IMR-90 (cell line): ENCODE data around the gene CDX2. TPM values are rescaled to one million over a fixed set of nuclear protein-coding genes. Genes with fewer than 3 reads are reported as not detected.

Experiments
- ATAC-seq: fragments of 200-7000 bp; cut with Tn5 transposase; 2 replicates; pipeline ENCODE4 v1.9.1; 2020; ENCODE audit warnings: low read depth, mild to moderate bottlenecking, moderate library complexity
- BruUV-seq: library from RNA; stranded (reverse); fragments of 400-500 nt; replicated peaks from 2 replicates; lab custom pipeline; 2021; lab: Mats Ljungman, UMichigan
- CTCF ChIA-PET: fragments of 300-600 bp; formaldehyde crosslinking; extraction: SDS; loops from one replicate; lab custom pipeline; 2021; ENCODE audit warnings: antibody characterized with exemption; lab: Yijun Ruan, JAX
- POLR2A ChIA-PET: fragments of 300-600 bp; sonication (Branson Sonifier 250); formaldehyde crosslinking; loops from one replicate; lab custom pipeline; 2022; ENCODE audit warnings: antibody characterized with exemption; ENCODE audit not compliant: unreplicated experiment; lab: Charles Lee
- DNase-seq: peaks from one replicate; pipeline ENCODE4 v3.0.0; 2013
- H2AFZ ChIP-seq: replicated peaks from 2 replicates; pipeline ENCODE3; 2013; ENCODE audit warnings: low read length, mild to moderate bottlenecking; ENCODE audit not compliant: poor library complexity
- H2AK5ac ChIP-seq: 2 replicates; pipeline ENCODE4 v1.6.1; 2013; ENCODE audit warnings: low read depth, low read length, inconsistent platforms
- H2AK9ac ChIP-seq: replicated peaks from 2 replicates; pipeline ENCODE3; 2013; ENCODE audit warnings: mild to moderate bottlenecking, low read depth, low read length, moderate library complexity; ENCODE audit not compliant: poor library complexity
- H2BK120ac ChIP-seq: 2 replicates; pipeline ENCODE4 v1.6.1; 2013; ENCODE audit warnings: low read depth, low read length, inconsistent platforms
- H2BK15ac ChIP-seq: 3 replicates; pipeline ENCODE4 v1.6.1; 2013; ENCODE audit warnings: low read depth, low read length, inconsistent platforms
- H2BK20ac ChIP-seq: 2 replicates; pipeline ENCODE4 v1.6.1; 2013; ENCODE audit warnings: low read depth, mild to moderate bottlenecking, inconsistent platforms, low read length, moderate library complexity
- H2BK5ac ChIP-seq: 2 replicates; pipeline ENCODE4 v1.6.1; 2013; ENCODE audit warnings: mild to moderate bottlenecking, low read depth, low read length, inconsistent platforms; ENCODE audit not compliant: poor library complexity, severe bottlenecking
- H3K14ac ChIP-seq: replicated peaks from 2 replicates; pipeline ENCODE4 v1.6.1; 2013; ENCODE audit warnings: low read depth, low read length, inconsistent platforms
- H3K18ac ChIP-seq: 2 replicates; pipeline ENCODE4 v1.6.1; 2013; ENCODE audit warnings: low read depth, low read length, control low read depth
- H3K23ac ChIP-seq: 2 replicates; pipeline ENCODE4 v1.6.1; 2013; ENCODE audit warnings: low read depth, low read length, inconsistent platforms
- H3K27ac ChIP-seq: 2 replicates; pipeline ENCODE4 v1.5.1; 2013; ENCODE audit warnings: mild to moderate bottlenecking, control low read depth, low read length; ENCODE audit not compliant: insufficient read depth
- H3K27me3 ChIP-seq: 2 replicates; pipeline ENCODE4 v1.6.1; 2013; ENCODE audit warnings: low read length; ENCODE audit not compliant: control insufficient read depth, insufficient read depth
- H3K36me3 ChIP-seq: 2 replicates; pipeline ENCODE4 v1.6.1; 2013; ENCODE audit warnings: low read length, mixed read lengths; ENCODE audit not compliant: control insufficient read depth, insufficient read depth
- H3K4ac ChIP-seq: 2 replicates; pipeline ENCODE4 v1.6.1; 2013; ENCODE audit warnings: low read depth, low read length, inconsistent platforms
- H3K4me1 ChIP-seq: 2 replicates; pipeline ENCODE4 v1.6.1; 2013; ENCODE audit warnings: low read length, mixed read lengths; ENCODE audit not compliant: control insufficient read depth, insufficient read depth
- H3K4me2 ChIP-seq: 2 replicates; pipeline ENCODE4 v1.6.1; 2013; ENCODE audit warnings: low read depth, mild to moderate bottlenecking, control low read depth, low read length, moderate library complexity
- H3K4me3 ChIP-seq: 2 replicates; pipeline ENCODE4 v1.5.1; 2013; ENCODE audit warnings: low read depth, mild to moderate bottlenecking, control low read depth, low read length, moderate library complexity; ENCODE audit not compliant: insufficient read depth
- H3K56ac ChIP-seq: 2 replicates; pipeline ENCODE4 v1.6.1; 2013; ENCODE audit warnings: low read length, inconsistent platforms; ENCODE audit not compliant: insufficient read depth; ENCODE audit errors: extremely low read depth
- H3K79me1 ChIP-seq, 2 experiments: 2 replicates each; pipeline ENCODE4 v1.6.1; 2013; ENCODE audit warnings: low read length in 2 of 2, inconsistent platforms in 1 of 2, low read depth in 1 of 2
- H3K9ac ChIP-seq: 2 replicates; pipeline ENCODE4 v1.6.1; 2013; ENCODE audit warnings: low read depth, low read length, control low read depth
- H3K9me1 ChIP-seq: 2 replicates; pipeline ENCODE4 v1.6.1; 2013; ENCODE audit warnings: low read length, inconsistent platforms; ENCODE audit not compliant: insufficient read depth
- H3K9me3 ChIP-seq: 2 replicates; pipeline ENCODE4 v1.6.1; 2013; ENCODE audit warnings: low read length; ENCODE audit not compliant: control insufficient read depth, insufficient read depth
- H4K20me1 ChIP-seq: 2 replicates; pipeline ENCODE4 v1.6.1; 2013; ENCODE audit warnings: low read length, inconsistent platforms; ENCODE audit not compliant: insufficient read depth
- H4K5ac ChIP-seq: 2 replicates; pipeline ENCODE4 v1.6.1; 2013; ENCODE audit warnings: mild to moderate bottlenecking, low read depth, low read length, control low read depth
- H4K8ac ChIP-seq, 2 experiments: 2 replicates each; pipeline ENCODE4 v1.6.1; 2013; ENCODE audit warnings: low read depth in 2 of 2, low read length in 2 of 2, control low read depth in 1 of 2, inconsistent platforms in 1 of 2
- H4K91ac ChIP-seq: 2 replicates; pipeline ENCODE4 v1.6.1; 2013; ENCODE audit warnings: low read depth, low read length, inconsistent platforms; ENCODE audit not compliant: insufficient read depth
- BHLHE40 ChIP-seq: fragments of 150-350 bp; IDR thresholded peaks from 2 replicates; pipeline ENCODE4 v1.6.1; 2016; ENCODE audit warnings: mild to moderate bottlenecking, low read depth, low read length
- CEBPB ChIP-seq: IDR thresholded peaks from 2 replicates; pipeline ENCODE4 v1.6.1; 2012; ENCODE audit warnings: low read depth, low read length, improper control_type of control experiment
- CTCF ChIP-seq: conservative IDR thresholded peaks from 2 replicates; pipeline ENCODE4 v1.5.1; 2012; ENCODE audit warnings: mild to moderate bottlenecking, low read depth, low read length, improper control_type of control experiment
- FOS ChIP-seq: fragments of 150-350 bp; IDR thresholded peaks from 2 replicates; pipeline ENCODE4 v1.6.1; 2016; ENCODE audit warnings: low read depth, low read length
- MAFK ChIP-seq: IDR thresholded peaks from 2 replicates; pipeline ENCODE4 v1.6.1; 2012; ENCODE audit warnings: low read depth, low read length, improper control_type of control experiment
- MAZ ChIP-seq: IDR thresholded peaks from 2 replicates; pipeline ENCODE4 v1.6.1; 2012; ENCODE audit warnings: low read depth, mild to moderate bottlenecking, low read length, improper control_type of control experiment, moderate library complexity, borderline replicate concordance
- NFE2L2 ChIP-seq: fragments of 150-350 bp; IDR thresholded peaks from 2 replicates; pipeline ENCODE4 v1.6.1; 2016; ENCODE audit warnings: low read depth, mild to moderate bottlenecking, low read length
- POLR2A ChIP-seq: IDR thresholded peaks from 2 replicates; pipeline ENCODE4 v1.6.1; 2012; ENCODE audit warnings: mild to moderate bottlenecking, low read depth, low read length
- RAD21 ChIP-seq: IDR thresholded peaks from 2 replicates; pipeline ENCODE4 v1.6.1; 2012; ENCODE audit warnings: low read length, improper control_type of control experiment
- RFX5 ChIP-seq: IDR thresholded peaks from 2 replicates; pipeline ENCODE4 v1.8.0; 2012; ENCODE audit warnings: low read depth, mild to moderate bottlenecking, low read length, moderate library complexity
- WGBS, 2 experiments: methylation state at CpG; one replicate each; pipeline versions ENCODE4 v1.1.5 to v1.1.7; 2013; ENCODE audit warnings: missing lambda C conversion rate in 2 of 2; ENCODE audit not compliant: insufficient read length in 1 of 2; ENCODE audit errors: extremely low coverage in 2 of 2; 5-methylcytosine and 5-hydroxymethylcytosine counted together
- dilution Hi-C: fragments of 300-500 bp; cut with HindIII; formaldehyde crosslinking; loops from one replicate; pipeline ENCODE4 v1.14.3; 2018; ENCODE audit warnings: low sequenced_read_pairs; ENCODE audit not compliant: unreplicated experiment
- in situ Hi-C: fragments of 300-500 bp; cut with MboI; formaldehyde crosslinking; loops from 3 replicates; pipeline ENCODE4 v1.14.3; 2019; ENCODE audit warnings: low sequenced_read_pairs, inconsistent platforms, mixed read lengths
- intact Hi-C: fragments of 100-400 bp; cut with micrococcal nuclease; formaldehyde crosslinking; loops from 2 replicates; pipeline ENCODE4 v1.10.0; 2022
- polyA plus RNA-seq, 3 experiments: library from polyadenylated mRNA; depleted of rRNA; stranded (reverse); fragments of >200 nt; gene quantifications; 2 replicates each; pipeline ENCODE4 v1.2.3, GENCODE V29; 2012; ENCODE audit warnings: low replicate concordance in 1 of 3
- total RNA-seq: library from RNA; depleted of rRNA; stranded (reverse); fragments of >200 nt; gene quantifications from 2 replicates; pipeline ENCODE4 v1.2.3, GENCODE V29; 2012

CDX2 gene
- total and polyA plus RNA-seq, 2 of the 4 experiments (the other 2 are of a cell fraction): not detected

GRCh38 chr13:27942972-27943371 is 26.1 kb downstream of the CDX2 start:
- no peak for DNase-seq
- no peak overlapping the region for H2AK9ac ChIP-seq
- H3K18ac ChIP-seq: no peak overlapping the region
- no peak overlapping the region for H3K14ac ChIP-seq
- H3K27me3 ChIP-seq: peaks cover 9% of the 10 kb centered on the region
- H3K27ac ChIP-seq: no peak overlapping the region
- no peak overlapping the region for H2BK120ac ChIP-seq
- no peak overlapping the region for H3K23ac ChIP-seq
- no peaks in the 10 kb centered on the region; the same call in 1 of the 2 replicates for H3K9me3 ChIP-seq
- no peak overlapping the region for H3K4ac ChIP-seq
- intact Hi-C loops: no loop called here
- ChIA-PET POLR2A (no interaction called here), CTCF (interaction anchor here (1.1 to 2.2 kb wide), 2 partner anchors 9 to 11 kb away, joined by 4 to 8 read pairs; no protein-coding TSS in a partner anchor)
- ATAC-seq: no peak
- no peak overlapping the region for H4K8ac ChIP-seq
- H2BK5ac ChIP-seq: no peak overlapping the region
- no peak overlapping the region for H2AK5ac ChIP-seq
- no CpG with 5 or more reads among the region's 1 CpG for WGBS, 2 experiments
- no peak overlapping the region for H3K9ac ChIP-seq
- no peak overlapping the region for H2AFZ ChIP-seq
- dilution Hi-C loops: no loop called here
- no peak overlapping the region for H2BK15ac ChIP-seq
- no peak overlapping the region for H3K4me2 ChIP-seq
- no TSS peak for BruUV-seq
- no peaks in the 10 kb centered on the region for H3K36me3 ChIP-seq
- H4K20me1 ChIP-seq: no peaks in the 10 kb centered on the region
- H3K4me1 ChIP-seq: no peaks in the 10 kb centered on the region
- in situ Hi-C loops: no loop called here
- no peaks in the 10 kb centered on the region for H3K9me1 ChIP-seq
- TF ChIP-seq CTCF: no peak
- no peak for TF ChIP-seq RFX5
- TF ChIP-seq CEBPB: no peak
- no peak for TF ChIP-seq FOS
- TF ChIP-seq POLR2A: no peak
- no peak for TF ChIP-seq BHLHE40
- no peak for TF ChIP-seq NFE2L2
- no peak for TF ChIP-seq MAFK
- no peak for TF ChIP-seq MAZ
- TF ChIP-seq RAD21: no peak
- H3K79me1 ChIP-seq: no peaks in the 10 kb centered on the region
- no peak overlapping the region for H3K4me3 ChIP-seq
- no peak overlapping the region for H2BK20ac ChIP-seq
- no peak overlapping the region for H3K56ac ChIP-seq
- H4K91ac ChIP-seq: no peak overlapping the region
- H4K5ac ChIP-seq: no peak overlapping the region
